Suprapubic skin (tissue), 3 donors: ENCODE results near the gene ARG1.

Source experiments
- POLR2A ChIP-seq, 2 donors: fragments of 450-650 bp; IDR thresholded peaks; one replicate each; pipeline ENCODE4 v1.6.1; 2017; ENCODE audit warnings: antibody characterized with exemption in 2 of 2, mild to moderate bottlenecking in 2 of 2, moderate library complexity in 2 of 2
- TF ChIP-seq, protein P1 (sequence below), 2 donors: fragments of 200-600 bp in 1 of 2; fragments of 450-650 bp in 1 of 2; sonication (generic) in 1 of 2; IDR thresholded peaks; one replicate each; pipeline ENCODE4 v1.5.1; 2016 to 2019; ENCODE audit warnings: antibody characterized with exemption in 2 of 2, mild to moderate bottlenecking in 1 of 2, moderate library complexity in 1 of 2

- no peak for TF ChIP-seq POLR2A (IDR thresholded peaks at IDR 0.05)
- TF ChIP-seq, protein P1, sequence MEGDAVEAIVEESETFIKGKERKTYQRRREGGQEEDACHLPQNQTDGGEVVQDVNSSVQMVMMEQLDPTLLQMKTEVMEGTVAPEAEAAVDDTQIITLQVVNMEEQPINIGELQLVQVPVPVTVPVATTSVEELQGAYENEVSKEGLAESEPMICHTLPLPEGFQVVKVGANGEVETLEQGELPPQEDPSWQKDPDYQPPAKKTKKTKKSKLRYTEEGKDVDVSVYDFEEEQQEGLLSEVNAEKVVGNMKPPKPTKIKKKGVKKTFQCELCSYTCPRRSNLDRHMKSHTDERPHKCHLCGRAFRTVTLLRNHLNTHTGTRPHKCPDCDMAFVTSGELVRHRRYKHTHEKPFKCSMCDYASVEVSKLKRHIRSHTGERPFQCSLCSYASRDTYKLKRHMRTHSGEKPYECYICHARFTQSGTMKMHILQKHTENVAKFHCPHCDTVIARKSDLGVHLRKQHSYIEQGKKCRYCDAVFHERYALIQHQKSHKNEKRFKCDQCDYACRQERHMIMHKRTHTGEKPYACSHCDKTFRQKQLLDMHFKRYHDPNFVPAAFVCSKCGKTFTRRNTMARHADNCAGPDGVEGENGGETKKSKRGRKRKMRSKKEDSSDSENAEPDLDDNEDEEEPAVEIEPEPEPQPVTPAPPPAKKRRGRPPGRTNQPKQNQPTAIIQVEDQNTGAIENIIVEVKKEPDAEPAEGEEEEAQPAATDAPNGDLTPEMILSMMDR (IDR thresholded peaks at IDR 0.05), result no peak
Observed at GRCh38 chr6:131597446-131597845, 24.4 kb downstream of the ARG1 start.
